Fibroblast of the aortic adventitia (primary cell): Measurements from ENCODE around the gene N4BP2L2. TPM values are rescaled to one million over a fixed set of nuclear protein-coding genes. Genes with fewer than 3 reads are reported as not detected.

ENCODE experiments used
- DNase-seq: peaks from one replicate; pipeline ENCODE4 v3.0.0-alpha.2; 2010; ENCODE audit warnings: low read depth
- H3K4me3 ChIP-seq: 2 replicates; pipeline ENCODE4 v1.5.1; 2011; ENCODE audit warnings: low read depth, mild to moderate bottlenecking, control low read depth, low read length, moderate library complexity
- CTCF ChIP-seq: IDR thresholded peaks from 2 replicates; pipeline ENCODE4 v1.5.1; 2011; ENCODE audit warnings: mild to moderate bottlenecking, low read length, control low read depth, inconsistent platforms; ENCODE audit not compliant: insufficient read depth
- total RNA-seq: library from RNA; depleted of rRNA; stranded (reverse); fragments of >200 nt; gene quantifications from 2 replicates; pipeline ENCODE4 v1.2.3, GENCODE V29; 2012; ENCODE audit warnings: low replicate concordance

The N4BP2L2 gene
- total RNA-seq: 157 and 194 TPM in 2 replicates

- peak within 1 kb of the TSS; percentile 82 for H3K4me3 ChIP-seq
- TF ChIP-seq CTCF: peak; percentile 45
- DNase-seq: peak; percentile 99
Observed at GRCh38 chr13:32538621-32539246, at the start of gene N4BP2L2. TSS of gene N4BP2L2 (minus strand) at chr13:32538795. CDS start at chr13:32537027, 1,768 bp downstream.

- DNase-seq: no peak
- peak overlapping the region; percentile 81 for H3K4me3 ChIP-seq
- TF ChIP-seq CTCF: no peak
Observed at GRCh38 chr13:32587811-32588170, 49.2 kb upstream of the N4BP2L2 start.

GRCh38 chr13:32587011-32587810 is 48.6 kb upstream of the N4BP2L2 start:
- peak overlapping the region; percentile 81 for H3K4me3 ChIP-seq
- DNase-seq: peak; percentile 70
- TF ChIP-seq CTCF: peak; percentile 14

- TF ChIP-seq CTCF: peak; percentile 60
- peak within 1 kb of the TSS; percentile 81 for H3K4me3 ChIP-seq
- DNase-seq: peak; percentile 91
Observed at GRCh38 chr13:32586080-32586900, 47.7 kb upstream of the N4BP2L2 start, which contains the start of gene PDS5B. TSS of gene PDS5B (plus strand) at chr13:32586452. CDS start at chr13:32648773, 62,321 bp downstream.

GRCh38 chr13:32585550-32586079 is 47.0 kb upstream of the N4BP2L2 start:
- TF ChIP-seq CTCF: no peak
- H3K4me3 ChIP-seq: peak overlapping the region; percentile 67
- no peak for DNase-seq

GRCh38 chr13:32582991-32583390 is 44.4 kb upstream of the N4BP2L2 start:
- no peak for TF ChIP-seq CTCF
- no peak for DNase-seq
- no peak overlapping the region for H3K4me3 ChIP-seq
